H1 (cell line): ENCODE measurements around the gene TSHB. TPM values are rescaled to one million over a fixed set of nuclear protein-coding genes. Genes with fewer than 3 reads are reported as not detected.

Experiments
- CTCF ChIA-PET: fragments of 300-600 bp; sonication (Branson Sonifier 250); formaldehyde crosslinking; loops from one replicate; lab custom pipeline; 2021; ENCODE audit not compliant: partially characterized antibody; lab: Charles Lee
- POLR2A ChIA-PET: fragments of 300-600 bp; sonication (Branson Sonifier 250); formaldehyde crosslinking; loops from one replicate; lab custom pipeline; 2021; ENCODE audit warnings: inconsistent platforms; ENCODE audit not compliant: partially characterized antibody; lab: Charles Lee
- DNase-seq, 2 experiments: peaks; one replicate each; pipeline versions ENCODE4 v3.0.0 to v3.0.0-alpha.2; 2010 to 2022; ENCODE audit warnings: low spot score in 2 of 2, low read depth in 1 of 2, mixed read lengths in 1 of 2
- FAIRE-seq: peaks from 2 replicates; lab custom pipeline; 2011; peaks lifted over from hg19 to GRCh38; lab: Jason Lieb, UNC
- H2AFZ ChIP-seq: 2 replicates; pipeline ENCODE4 v1.8.1; 2012; ENCODE audit warnings: low read length, inconsistent platforms
- H2AK5ac ChIP-seq: 2 replicates; pipeline ENCODE4 v1.6.1; 2013; ENCODE audit warnings: low read depth, low read length
- H2BK120ac ChIP-seq: replicated peaks from 2 replicates; pipeline ENCODE3; 2013; ENCODE audit warnings: low read depth, low read length, inconsistent platforms
- H2BK12ac ChIP-seq: 2 replicates; pipeline ENCODE4 v1.6.1; 2013; ENCODE audit warnings: low read depth, low read length
- H2BK15ac ChIP-seq: 2 replicates; pipeline ENCODE4 v1.6.1; 2013; ENCODE audit warnings: low read length
- H2BK20ac ChIP-seq: 2 replicates; pipeline ENCODE4 v1.6.1; 2013; ENCODE audit warnings: low read length
- H2BK5ac ChIP-seq: 2 replicates; pipeline ENCODE4 v1.6.1; 2013; ENCODE audit warnings: low read depth, low read length
- H3K14ac ChIP-seq: 2 replicates; pipeline ENCODE4 v1.6.1; 2013; ENCODE audit warnings: inconsistent platforms; ENCODE audit not compliant: insufficient read length
- H3K18ac ChIP-seq: 2 replicates; pipeline ENCODE4 v1.6.1; 2013; ENCODE audit warnings: low read length; ENCODE audit errors: extremely low read depth
- H3K23ac ChIP-seq: 2 replicates; pipeline ENCODE4 v1.6.1; 2013; ENCODE audit warnings: inconsistent platforms; ENCODE audit not compliant: insufficient read length
- H3K23me2 ChIP-seq: 2 replicates; pipeline ENCODE4 v1.6.1; 2013; ENCODE audit warnings: low read depth, low read length
- H3K27ac ChIP-seq: 2 replicates; pipeline ENCODE4 v1.6.1; 2011; ENCODE audit warnings: low read depth, low read length, inconsistent platforms
- H3K27me3 ChIP-seq, 4 experiments: replicated peaks in 1 of 4; 1 replicate in 1 of 4; 2 replicates in 3 of 4; pipeline versions ENCODE4 v1.6.1 to v1.8.1; 2011 to 2013; ENCODE audit warnings: low read length in 3 of 4, mild to moderate bottlenecking in 3 of 4, inconsistent platforms in 2 of 4, mixed read lengths in 2 of 4, moderate library complexity in 1 of 4; ENCODE audit not compliant: control insufficient read depth in 3 of 4, insufficient read depth in 3 of 4; ENCODE audit errors: extremely low read depth in 1 of 4
- H3K36me3 ChIP-seq, 4 experiments: 2 replicates each; pipeline versions ENCODE4 v1.6.1 to v1.8.1; 2011 to 2013; ENCODE audit warnings: mild to moderate bottlenecking in 4 of 4, low read length in 3 of 4, moderate library complexity in 2 of 4, control low read depth in 1 of 4, inconsistent platforms in 1 of 4; ENCODE audit not compliant: insufficient read depth in 4 of 4, control insufficient read depth in 2 of 4
- H3K4ac ChIP-seq: replicated peaks from 2 replicates; pipeline ENCODE3; 2013; ENCODE audit warnings: low read length, low read depth, mixed read lengths, inconsistent platforms; ENCODE audit not compliant: insufficient read length
- H3K4me1 ChIP-seq, 4 experiments: replicated peaks in 1 of 4; 1 replicate in 1 of 4; 2 replicates in 3 of 4; pipeline versions ENCODE4 v1.6.1 to v1.8.1; 2011 to 2013; ENCODE audit warnings: low read length in 3 of 4, inconsistent platforms in 2 of 4, mixed read lengths in 1 of 4; ENCODE audit not compliant: insufficient read depth in 4 of 4, control insufficient read depth in 3 of 4
- H3K4me2 ChIP-seq, 2 experiments: 2 replicates each; pipeline versions ENCODE4 v1.6.1 to v1.8.1; 2011 to 2013; ENCODE audit warnings: low read depth in 2 of 2, low read length in 2 of 2, control low read depth in 1 of 2, inconsistent platforms in 1 of 2, mild to moderate bottlenecking in 1 of 2; ENCODE audit not compliant: insufficient read depth in 1 of 2
- H3K4me3 ChIP-seq, 4 experiments: fragments of 200-600, 300-600 bp in 1 of 4; sonication (generic), shearing (Covaris generic), sonication (Bioruptor Twin) in 1 of 4; 2 replicates each; pipeline versions ENCODE4 v1.5.1 to v1.8.1; 2011 to 2016; ENCODE audit warnings: low read length in 4 of 4, low read depth in 3 of 4, control low read depth in 2 of 4, inconsistent platforms in 2 of 4, mild to moderate bottlenecking in 2 of 4, mixed read lengths in 1 of 4, moderate library complexity in 1 of 4; ENCODE audit not compliant: insufficient read depth in 2 of 4; ENCODE audit errors: extremely low read depth in 1 of 4
- H3K56ac ChIP-seq: replicated peaks from 2 replicates; pipeline ENCODE3; 2013; ENCODE audit warnings: low read depth, mild to moderate bottlenecking, mixed read lengths, low read length, inconsistent platforms; ENCODE audit not compliant: insufficient read length
- H3K79me1 ChIP-seq: 2 replicates; pipeline ENCODE4 v1.6.1; 2013; ENCODE audit warnings: low read depth, low read length, control low read depth
- H3K79me2 ChIP-seq, 2 experiments: 2 replicates each; pipeline versions ENCODE4 v1.6.1 to v1.8.1; 2012 to 2013; ENCODE audit warnings: low read length in 2 of 2, mild to moderate bottlenecking in 2 of 2, inconsistent platforms in 1 of 2; ENCODE audit not compliant: insufficient read depth in 2 of 2, control insufficient read depth in 1 of 2
- H3K9ac ChIP-seq, 4 experiments: replicated peaks in 1 of 4; 1 replicate in 1 of 4; 2 replicates in 3 of 4; pipeline versions ENCODE4 v1.6.1 to v1.8.1; 2011 to 2013; ENCODE audit warnings: low read depth in 3 of 4, low read length in 3 of 4, control low read depth in 2 of 4, mild to moderate bottlenecking in 2 of 4, moderate library complexity in 2 of 4, inconsistent platforms in 1 of 4; ENCODE audit errors: extremely low read depth in 1 of 4
- H3K9me3 ChIP-seq, 2 experiments: 2 replicates each; pipeline versions ENCODE4 v1.6.1 to v1.8.1; 2012 to 2013; ENCODE audit warnings: mild to moderate bottlenecking in 2 of 2, moderate library complexity in 2 of 2, control low read depth in 1 of 2, inconsistent platforms in 1 of 2, low read depth in 1 of 2, low read length in 1 of 2, mixed read lengths in 1 of 2; ENCODE audit not compliant: insufficient read depth in 2 of 2
- H4K20me1 ChIP-seq, 2 experiments: replicated peaks in 1 of 2; 2 replicates each; pipeline versions ENCODE3 to v1.8.1; 2011 to 2013; ENCODE audit warnings: inconsistent platforms in 2 of 2, low read length in 2 of 2, mild to moderate bottlenecking in 1 of 2; ENCODE audit not compliant: insufficient read depth in 2 of 2, control insufficient read depth in 1 of 2
- H4K5ac ChIP-seq: 2 replicates; pipeline ENCODE4 v1.6.1; 2013; ENCODE audit warnings: low read length, low read depth, mixed read lengths, inconsistent platforms; ENCODE audit not compliant: insufficient read length
- H4K8ac ChIP-seq: 2 replicates; pipeline ENCODE4 v1.8.0; 2013; ENCODE audit warnings: mild to moderate bottlenecking, moderate library complexity, low read length, inconsistent platforms; ENCODE audit not compliant: insufficient read depth; ENCODE audit errors: extremely low read depth
- H4K91ac ChIP-seq: replicated peaks from 2 replicates; pipeline ENCODE3; 2013; ENCODE audit warnings: low read length, mixed read lengths, inconsistent platforms; ENCODE audit not compliant: insufficient read length
- EZH2 ChIP-seq: fragments of 200-600 bp; sonication (generic); IDR thresholded peaks from 2 replicates; pipeline ENCODE4 v1.7.1; 2012; ENCODE audit warnings: low read depth, mild to moderate bottlenecking, moderate library complexity, low read length, inconsistent platforms; ENCODE audit not compliant: severe bottlenecking
- GABPA ChIP-seq: IDR thresholded peaks from 2 replicates; pipeline ENCODE4 v1.6.1; 2011; ENCODE audit warnings: mild to moderate bottlenecking, low read length, moderate library complexity, borderline replicate concordance; ENCODE audit not compliant: insufficient read depth
- MAX ChIP-seq: IDR thresholded peaks from 2 replicates; pipeline ENCODE4 v1.6.1; 2012; ENCODE audit warnings: inconsistent platforms
- TAF1 ChIP-seq: IDR thresholded peaks from 2 replicates; pipeline ENCODE4 v1.6.1; 2011; ENCODE audit warnings: mild to moderate bottlenecking, low read depth, low read length
- TEAD4 ChIP-seq: IDR thresholded peaks from 2 replicates; pipeline ENCODE4 v1.6.1; 2012; ENCODE audit warnings: low read depth, low read length, inconsistent platforms, mixed read lengths
- ZNF274 ChIP-seq: IDR thresholded peaks from 2 replicates; pipeline ENCODE4 v1.7.0; 2012; ENCODE audit warnings: low read length, borderline replicate concordance; ENCODE audit errors: extremely low read depth
- polyA plus RNA-seq, 7 experiments: library from polyadenylated mRNA; depleted of rRNA in 3 of 7; stranded (reverse) in 5 of 7; unstranded in 2 of 7; fragments of >200 nt in 5 of 7; fragments of 200-250 nt in 2 of 7; gene quantifications; 1 replicate in 5 of 7; 2 replicates in 1 of 7; 4 replicates in 1 of 7; pipeline versions ENCODE4 v1.2.1 to v1.2.3, GENCODE V29; 2011 to 2013; ENCODE audit warnings: missing spikeins in 2 of 7, mixed read lengths in 2 of 7
- total RNA-seq: library from RNA; stranded (reverse); fragmentation: NEBNext Ultra II Directional; extraction: Animal tissue kit (Norgen Biotek cat#: 25700); gene quantifications from 2 replicates; pipeline ENCODE4 v1.2.1, GENCODE V29; 2021
- TF ChIP-seq, protein P1 (sequence below): IDR thresholded peaks from 2 replicates; pipeline ENCODE4 v1.6.1; 2012; ENCODE audit warnings: inconsistent platforms
- TF ChIP-seq, protein P2 (sequence below): IDR thresholded peaks from 2 replicates; pipeline ENCODE4 v1.6.1; 2012; ENCODE audit warnings: low read length, inconsistent platforms

TSHB gene
- total and polyA plus RNA-seq, 2 of the 8 experiments (the other 6 are each of a cell fraction or from before 2014, with no cell fraction given), result not detected

- no peak overlapping the region for H3K4me3 ChIP-seq
- no peak overlapping the region for H4K8ac ChIP-seq
- no peak overlapping the region for H2BK15ac ChIP-seq
- H2BK120ac ChIP-seq, result no peak overlapping the region
- no peak overlapping the region for H4K91ac ChIP-seq
- no peaks in the 10 kb centered on the region for H4K20me1 ChIP-seq
- no peak overlapping the region for H3K18ac ChIP-seq
- no peaks in the 10 kb centered on the region for H3K27me3 ChIP-seq
- H4K5ac ChIP-seq, result no peak overlapping the region
- no peak overlapping the region for H3K9ac ChIP-seq
- H2BK5ac ChIP-seq, result no peak overlapping the region
- H3K36me3 ChIP-seq, result no peaks in the 10 kb centered on the region
- no peak overlapping the region for H3K56ac ChIP-seq
- POLR2A ChIA-PET, result no interaction called here
- H2BK12ac ChIP-seq, result no peak overlapping the region
- H3K79me2 ChIP-seq, result no peaks in the 10 kb centered on the region
- no peak overlapping the region for H3K14ac ChIP-seq
- no peak overlapping the region for H2AK5ac ChIP-seq
- no peak overlapping the region for H2BK20ac ChIP-seq
- no peak overlapping the region for H3K4me2 ChIP-seq
- no peak overlapping the region for H3K23ac ChIP-seq
- no peaks in the 10 kb centered on the region for H3K4me1 ChIP-seq
- H3K79me1 ChIP-seq, result no peaks in the 10 kb centered on the region
- no peaks in the 10 kb centered on the region for H3K23me2 ChIP-seq
- DNase-seq, result no peak
- CTCF ChIA-PET, result interaction anchor here (0.9 to 2.3 kb wide), 3 partner anchors 11 to 779 kb away, joined by 3 to 9 read pairs (median 6); no protein-coding TSS in a partner anchor
- no peak for FAIRE-seq
- no peak overlapping the region for H3K27ac ChIP-seq
- H3K4ac ChIP-seq, result no peak overlapping the region
- H3K9me3 ChIP-seq, result peaks cover 9 to 11% of the 10 kb centered on the region in 2 experiments; a peak in 2 of 4 replicates
- no peak overlapping the region for H2AFZ ChIP-seq
- TF ChIP-seq TAF1 (no peak), TEAD4 (no peak), MAX (no peak), GABPA (no peak), ZNF274 (no peak), EZH2 (no peak)
- TF ChIP-seq, protein P1, sequence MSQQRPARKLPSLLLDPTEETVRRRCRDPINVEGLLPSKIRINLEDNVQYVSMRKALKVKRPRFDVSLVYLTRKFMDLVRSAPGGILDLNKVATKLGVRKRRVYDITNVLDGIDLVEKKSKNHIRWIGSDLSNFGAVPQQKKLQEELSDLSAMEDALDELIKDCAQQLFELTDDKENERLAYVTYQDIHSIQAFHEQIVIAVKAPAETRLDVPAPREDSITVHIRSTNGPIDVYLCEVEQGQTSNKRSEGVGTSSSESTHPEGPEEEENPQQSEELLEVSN, result no peak
- TF ChIP-seq, protein P2, sequence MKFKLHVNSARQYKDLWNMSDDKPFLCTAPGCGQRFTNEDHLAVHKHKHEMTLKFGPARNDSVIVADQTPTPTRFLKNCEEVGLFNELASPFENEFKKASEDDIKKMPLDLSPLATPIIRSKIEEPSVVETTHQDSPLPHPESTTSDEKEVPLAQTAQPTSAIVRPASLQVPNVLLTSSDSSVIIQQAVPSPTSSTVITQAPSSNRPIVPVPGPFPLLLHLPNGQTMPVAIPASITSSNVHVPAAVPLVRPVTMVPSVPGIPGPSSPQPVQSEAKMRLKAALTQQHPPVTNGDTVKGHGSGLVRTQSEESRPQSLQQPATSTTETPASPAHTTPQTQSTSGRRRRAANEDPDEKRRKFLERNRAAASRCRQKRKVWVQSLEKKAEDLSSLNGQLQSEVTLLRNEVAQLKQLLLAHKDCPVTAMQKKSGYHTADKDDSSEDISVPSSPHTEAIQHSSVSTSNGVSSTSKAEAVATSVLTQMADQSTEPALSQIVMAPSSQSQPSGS, result no peak
These were observed 43.3 kb upstream of the TSHB start for GRCh38 chr1:114986286-114986685.
